Measurements from ENCODE around the gene INSC.
A peak's percentile ranks its signal among the peaks of the same experiment; 100 is the strongest.

INSC gene

DNA sequence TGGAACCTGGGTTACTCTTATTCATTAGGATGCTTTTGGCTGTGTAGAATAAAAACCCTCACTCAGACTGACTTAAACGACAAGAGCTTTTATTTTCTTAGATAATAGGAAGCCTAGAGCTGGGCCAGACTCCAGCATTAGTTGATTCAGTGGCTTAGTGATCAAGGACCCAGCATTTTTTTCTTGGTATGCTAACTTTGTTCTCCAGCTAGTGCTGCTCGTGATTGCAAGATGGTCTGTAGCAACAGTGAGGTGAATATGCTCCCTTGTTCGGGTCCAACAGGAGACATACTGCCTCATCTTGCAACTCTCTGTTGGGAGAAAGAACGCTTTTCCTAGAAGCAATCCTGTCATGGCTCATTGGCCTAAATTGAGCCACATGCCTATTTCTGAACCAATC is 33.4 kb downstream of the INSC start:
- Mint-ChIP-seq H3K4me1 (peaks cover 8% of the 10 kb centered on the region), H3K36me3 (ENCODE audit: low read depth) (no peaks in the 10 kb centered on the region), H3K9me3 (no peaks in the 10 kb centered on the region), H3K27me3 (no peaks in the 10 kb centered on the region), H3K4me3 (no peak overlapping the region), H3K27ac (no peak overlapping the region)
- ATAC-seq (no peak), DNase-seq (no peak)

- H3K36me3 Mint-ChIP-seq (ENCODE audit: low read depth), result no peaks in the 10 kb centered on the region
- peaks cover 8% of the 10 kb centered on the region for H3K4me1 Mint-ChIP-seq
- ATAC-seq (no peak), DNase-seq (no peak)
- H3K4me3 Mint-ChIP-seq, result no peak overlapping the region
- no peaks in the 10 kb centered on the region for H3K27me3 Mint-ChIP-seq
- no peaks in the 10 kb centered on the region for H3K9me3 Mint-ChIP-seq
- no peak overlapping the region for H3K27ac Mint-ChIP-seq
These were observed 34.3 kb downstream of the INSC start for GRCh38 chr11:15149050-15149449.

DNA sequence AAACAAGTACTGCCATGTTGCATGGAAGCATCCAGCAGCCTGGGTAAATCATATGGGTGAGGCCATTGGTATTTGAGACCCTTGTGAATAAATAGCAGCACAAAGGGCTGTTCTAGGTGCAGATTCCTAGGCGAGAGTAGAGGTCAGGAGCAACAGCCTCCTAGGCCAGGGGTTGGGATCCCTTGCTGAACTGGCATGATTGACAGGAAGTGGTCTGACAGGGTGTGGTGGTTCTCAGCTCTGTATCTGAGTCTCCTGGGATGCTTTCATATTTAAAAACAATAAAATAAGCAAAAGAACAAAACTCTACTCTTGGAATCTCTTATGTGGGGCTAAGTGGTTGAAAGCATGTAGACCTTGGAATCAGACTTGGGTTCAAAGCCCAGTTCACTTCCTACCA is 35.8 kb downstream of the INSC start:
- Mint-ChIP-seq H3K27me3 (no peaks in the 10 kb centered on the region), H3K4me3 (no peak overlapping the region), H3K4me1 (peaks cover 8% of the 10 kb centered on the region), H3K36me3 (ENCODE audit: low read depth) (no peaks in the 10 kb centered on the region), H3K27ac (no peak overlapping the region), H3K9me3 (no peaks in the 10 kb centered on the region)
- no peak for ATAC-seq
- DNase-seq, result no peak

DNA sequence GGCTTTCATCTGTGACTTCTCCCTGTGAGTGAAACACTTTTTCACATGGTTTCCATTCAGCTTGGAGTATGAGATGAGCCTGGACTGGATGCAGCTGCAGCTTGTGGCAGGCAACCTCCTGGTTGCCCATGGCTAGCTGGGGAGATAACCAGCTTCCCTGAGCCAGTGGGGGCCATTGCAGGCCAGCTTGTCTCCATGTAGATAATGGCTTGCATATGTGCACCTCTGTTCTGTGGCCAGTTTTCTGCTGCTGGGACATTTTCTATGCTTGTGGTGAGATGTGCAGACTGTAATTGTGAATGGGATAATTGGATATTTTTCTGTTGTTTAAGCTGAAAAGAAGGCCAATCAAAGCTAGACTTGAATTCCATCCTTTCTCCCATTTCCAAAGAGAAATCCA is 38.5 kb downstream of the INSC start:
- DNase-seq, result no peak
- Mint-ChIP-seq H3K9me3 (no peaks in the 10 kb centered on the region), H3K4me1 (peaks cover 8% of the 10 kb centered on the region), H3K27me3 (no peaks in the 10 kb centered on the region), H3K27ac (no peak overlapping the region), H3K36me3 (ENCODE audit: low read depth) (no peaks in the 10 kb centered on the region), H3K4me3 (no peak overlapping the region)
- no peak for ATAC-seq

GRCh38 chr11:15157181-15157580 is 42.5 kb downstream of the INSC start:
- Mint-ChIP-seq H3K4me3 (no peak overlapping the region), H3K4me1 (no peaks in the 10 kb centered on the region), H3K36me3 (ENCODE audit: low read depth) (no peaks in the 10 kb centered on the region), H3K27me3 (no peaks in the 10 kb centered on the region), H3K27ac (no peak overlapping the region), H3K9me3 (no peaks in the 10 kb centered on the region)
- DNase-seq (no peak), ATAC-seq (no peak)

- no peaks in the 10 kb centered on the region for H3K36me3 Mint-ChIP-seq (ENCODE audit: low read depth)
- H3K4me1 Mint-ChIP-seq, result no peaks in the 10 kb centered on the region
- no peak for ATAC-seq
- H3K27me3 Mint-ChIP-seq, result no peaks in the 10 kb centered on the region
- no peak for DNase-seq
- H3K4me3 Mint-ChIP-seq, result no peak overlapping the region
- H3K9me3 Mint-ChIP-seq, result no peaks in the 10 kb centered on the region
- no peak overlapping the region for H3K27ac Mint-ChIP-seq
These were observed 42.9 kb downstream of the INSC start for GRCh38 chr11:15157606-15158137.

DNA sequence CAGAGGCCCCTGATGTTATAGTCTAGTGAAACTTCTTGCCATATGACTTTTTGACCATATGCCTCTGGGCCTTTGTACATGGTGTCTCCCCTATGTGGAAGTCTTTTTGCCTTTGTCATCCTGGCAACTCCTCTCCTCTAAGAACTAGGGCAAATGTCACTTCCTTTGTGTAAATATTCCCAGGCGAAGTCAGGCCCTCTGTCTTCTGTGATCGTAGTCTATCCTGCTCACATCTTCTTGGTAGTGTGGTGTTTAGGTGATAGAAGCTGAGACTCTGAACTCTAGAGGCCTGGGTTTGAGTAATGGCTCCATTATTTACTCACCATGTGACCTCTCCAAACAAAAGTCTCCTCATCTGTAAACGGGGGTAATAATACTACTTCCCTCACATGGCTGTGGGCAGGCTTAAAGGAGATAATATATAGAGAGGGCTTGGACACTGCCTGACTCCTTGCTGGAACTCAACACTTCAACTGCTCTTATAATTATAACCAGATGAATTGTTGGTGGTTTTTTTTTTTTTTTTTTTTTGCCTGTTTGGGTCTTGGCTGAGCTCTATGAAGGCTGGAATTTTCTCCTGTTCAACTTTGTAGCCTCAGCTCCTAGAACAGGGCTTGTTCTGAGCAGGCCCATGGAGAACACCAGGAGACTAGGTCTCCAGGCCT is 43.8 kb downstream of the INSC start:
- Mint-ChIP-seq H3K4me3 (no peak overlapping the region), H3K27me3 (peaks cover 4% of the 10 kb centered on the region), H3K36me3 (ENCODE audit: low read depth) (no peaks in the 10 kb centered on the region), H3K9me3 (no peaks in the 10 kb centered on the region), H3K4me1 (no peaks in the 10 kb centered on the region), H3K27ac (no peak overlapping the region)
- DNase-seq (no peak), ATAC-seq (no peak)

- no peak overlapping the region for H3K27ac Mint-ChIP-seq
- ATAC-seq (peak; percentile 76), DNase-seq (no peak)
- no peak overlapping the region for H3K4me3 Mint-ChIP-seq
- peaks cover 4% of the 10 kb centered on the region for H3K27me3 Mint-ChIP-seq
- no peaks in the 10 kb centered on the region for H3K9me3 Mint-ChIP-seq
- no peaks in the 10 kb centered on the region for H3K36me3 Mint-ChIP-seq (ENCODE audit: low read depth)
- no peaks in the 10 kb centered on the region for H3K4me1 Mint-ChIP-seq
These were observed 44.4 kb downstream of the INSC start for GRCh38 chr11:15159085-15159484.

GRCh38 chr11:15161790-15162189 is 47.1 kb downstream of the INSC start:
- no peaks in the 10 kb centered on the region for H3K36me3 Mint-ChIP-seq (ENCODE audit: low read depth)

DNA sequence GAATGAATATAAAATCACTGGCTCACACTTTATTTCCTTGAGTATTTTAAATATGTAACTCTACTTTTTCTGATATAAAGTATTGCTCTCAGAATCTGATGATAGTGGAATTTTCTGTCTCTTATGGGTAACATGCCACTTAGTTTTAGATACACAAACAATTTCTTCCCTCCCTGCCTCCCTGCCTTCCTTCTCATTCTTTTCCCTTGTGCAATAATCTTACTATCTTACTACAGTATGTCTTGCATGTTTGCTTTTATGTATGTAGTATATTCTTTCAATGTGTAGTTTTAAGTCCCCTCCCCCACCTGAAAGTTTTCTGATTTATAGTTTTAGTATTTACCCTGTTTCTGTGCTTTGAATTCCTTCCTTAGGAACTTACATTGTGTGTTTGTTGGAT is 48.4 kb downstream of the INSC start:
- H3K27ac Mint-ChIP-seq, result no peak overlapping the region
- H3K4me1 Mint-ChIP-seq, result no peaks in the 10 kb centered on the region
- no peak overlapping the region for H3K4me3 Mint-ChIP-seq
- DNase-seq, result no peak
- H3K9me3 Mint-ChIP-seq, result no peaks in the 10 kb centered on the region
- H3K36me3 Mint-ChIP-seq (ENCODE audit: low read depth), result no peaks in the 10 kb centered on the region
- ATAC-seq, result no peak
- peaks cover 12% of the 10 kb centered on the region for H3K27me3 Mint-ChIP-seq

More at GRCh38 chr11:15161790-15162189, 47.1 kb downstream of the INSC start:
- H3K9me3 Mint-ChIP-seq, result no peaks in the 10 kb centered on the region
- no peak for ATAC-seq
- DNase-seq, result no peak
- H3K4me3 Mint-ChIP-seq, result no peak overlapping the region
- no peak overlapping the region for H3K27ac Mint-ChIP-seq
- H3K27me3 Mint-ChIP-seq, result peaks cover 12% of the 10 kb centered on the region
- no peaks in the 10 kb centered on the region for H3K4me1 Mint-ChIP-seq

DNA sequence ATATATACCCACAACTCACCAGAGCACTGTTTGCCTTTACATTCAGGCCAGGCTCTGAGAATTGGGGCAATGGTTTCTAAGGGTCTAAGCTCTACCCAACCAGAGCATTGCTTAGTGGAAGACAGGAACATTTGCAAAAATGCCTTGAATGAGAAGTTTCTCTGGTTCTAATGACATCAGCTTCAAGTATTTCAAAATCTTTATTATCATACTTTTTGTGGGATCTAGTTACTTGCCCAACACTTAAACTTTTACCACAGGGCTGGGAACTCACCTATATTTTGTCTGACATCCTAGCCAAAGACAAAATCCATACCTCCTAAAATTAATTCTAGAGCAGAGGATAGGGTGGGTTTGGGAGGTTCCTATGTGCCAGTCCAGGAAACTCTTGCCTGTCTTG is 51.5 kb downstream of the INSC start:
- Mint-ChIP-seq H3K4me3 (no peak overlapping the region), H3K36me3 (ENCODE audit: low read depth) (no peaks in the 10 kb centered on the region), H3K27ac (no peak overlapping the region), H3K4me1 (no peaks in the 10 kb centered on the region), H3K9me3 (no peaks in the 10 kb centered on the region), H3K27me3 (peaks cover 12% of the 10 kb centered on the region)
- DNase-seq, result no peak
- no peak for ATAC-seq

DNA sequence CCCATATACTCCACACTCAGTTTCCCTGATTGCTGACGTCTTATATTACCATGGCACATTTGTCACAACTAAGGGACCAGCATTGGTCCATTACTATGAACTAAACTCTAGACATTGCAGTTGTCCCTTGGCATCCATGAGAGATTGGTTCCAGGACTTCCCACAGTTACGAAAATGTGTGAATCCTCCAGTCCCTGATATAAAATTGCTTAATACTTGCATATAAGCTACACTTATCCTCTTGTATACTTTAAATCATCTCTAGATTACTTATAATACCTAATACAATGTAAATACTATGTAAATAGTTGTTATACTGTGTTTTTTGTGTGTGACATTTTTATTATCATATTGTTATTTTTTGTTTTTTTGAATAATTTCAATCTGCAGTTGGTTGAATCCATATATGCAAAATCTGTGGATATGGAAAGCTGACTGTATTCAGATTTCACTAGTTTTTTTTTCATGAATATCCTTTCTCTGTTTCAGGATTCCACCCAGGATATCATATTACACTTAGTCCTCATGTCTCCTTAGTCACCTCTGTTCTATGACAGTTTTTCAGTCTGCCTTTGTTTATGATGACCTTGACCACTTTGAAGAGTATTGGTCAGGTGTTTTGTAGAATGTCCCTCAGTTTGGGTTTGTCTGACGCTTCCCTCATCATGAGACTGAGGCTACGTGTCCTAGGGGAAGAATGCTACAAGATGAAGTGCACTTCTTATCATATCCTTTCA is 55.3 kb downstream of the INSC start:
- no peak overlapping the region for H3K4me3 Mint-ChIP-seq
- DNase-seq (no peak), ATAC-seq (no peak)
- H3K9me3 Mint-ChIP-seq, result no peaks in the 10 kb centered on the region
- no peaks in the 10 kb centered on the region for H3K4me1 Mint-ChIP-seq
- H3K27me3 Mint-ChIP-seq, result peaks cover 8% of the 10 kb centered on the region
- H3K36me3 Mint-ChIP-seq (ENCODE audit: low read depth), result no peaks in the 10 kb centered on the region
- no peak overlapping the region for H3K27ac Mint-ChIP-seq

DNA sequence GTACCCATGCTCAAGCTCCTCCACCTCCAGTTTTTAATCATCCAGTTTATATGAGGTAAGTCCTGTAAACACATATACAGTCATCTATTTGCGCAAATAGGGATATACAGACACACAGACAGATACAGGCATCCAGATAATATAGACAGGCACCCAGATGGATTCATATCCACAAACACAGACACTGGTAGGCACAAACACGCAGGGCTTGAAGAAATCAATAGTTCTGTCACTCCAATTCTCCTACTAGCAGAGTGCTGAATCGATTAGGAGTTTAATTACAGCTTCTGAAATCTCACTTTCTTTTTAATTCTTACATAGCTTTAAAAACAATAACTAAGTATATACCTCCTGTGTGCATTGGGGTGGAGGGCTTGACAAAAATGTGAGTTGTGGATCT is 56.0 kb downstream of the INSC start:
- H3K4me1 Mint-ChIP-seq, result no peaks in the 10 kb centered on the region
- no peaks in the 10 kb centered on the region for H3K36me3 Mint-ChIP-seq (ENCODE audit: low read depth)
- ATAC-seq (no peak), DNase-seq (no peak)
- no peaks in the 10 kb centered on the region for H3K9me3 Mint-ChIP-seq
- peaks cover 10% of the 10 kb centered on the region for H3K27me3 Mint-ChIP-seq
- H3K27ac Mint-ChIP-seq, result no peak overlapping the region
- no peak overlapping the region for H3K4me3 Mint-ChIP-seq

GRCh38 chr11:15171956-15172355 is 57.2 kb downstream of the INSC start:
- Mint-ChIP-seq H3K27me3 (peaks cover 10% of the 10 kb centered on the region), H3K4me1 (no peaks in the 10 kb centered on the region), H3K9me3 (no peaks in the 10 kb centered on the region), H3K4me3 (no peak overlapping the region), H3K36me3 (ENCODE audit: low read depth) (no peaks in the 10 kb centered on the region), H3K27ac (no peak overlapping the region)
- DNase-seq, result no peak
- ATAC-seq, result no peak

DNA sequence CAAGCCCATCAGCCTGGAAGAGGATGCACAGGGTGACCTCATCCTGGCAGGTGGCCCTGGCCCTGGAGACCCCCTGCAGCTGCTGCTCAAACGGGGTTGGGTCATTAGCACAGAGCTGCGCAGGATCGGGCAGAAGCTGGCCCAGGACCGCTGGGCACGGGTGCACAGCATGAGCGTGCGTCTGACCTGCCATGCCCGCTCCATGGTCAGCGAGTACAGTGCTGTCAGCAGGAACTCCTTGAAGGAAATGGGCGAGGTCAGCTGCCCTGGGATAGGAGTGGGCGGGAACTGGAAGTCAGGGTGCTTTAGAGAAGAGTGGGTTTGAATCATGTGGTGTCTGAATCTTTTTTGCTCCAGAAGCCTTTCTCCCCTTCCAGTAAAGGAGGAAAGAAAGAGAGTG is 61.1 kb downstream of the INSC start:
- DNase-seq, result no peak
- Mint-ChIP-seq H3K9me3 (no peaks in the 10 kb centered on the region), H3K4me1 (no peaks in the 10 kb centered on the region), H3K36me3 (ENCODE audit: low read depth) (no peaks in the 10 kb centered on the region), H3K27me3 (peaks cover 10% of the 10 kb centered on the region), H3K27ac (no peak overlapping the region), H3K4me3 (no peak overlapping the region)
- ATAC-seq, result no peak
